Measurements from ENCODE around the gene CNOT1. TPM values are rescaled to one million over a fixed set of nuclear protein-coding genes. Genes with fewer than 3 reads are reported as not detected.
A peak's percentile ranks its signal among the peaks of the same experiment; 100 is the strongest.

The CNOT1 gene
- total RNA-seq, 1 experiment from 2014 or later: 219 TPM

DNA sequence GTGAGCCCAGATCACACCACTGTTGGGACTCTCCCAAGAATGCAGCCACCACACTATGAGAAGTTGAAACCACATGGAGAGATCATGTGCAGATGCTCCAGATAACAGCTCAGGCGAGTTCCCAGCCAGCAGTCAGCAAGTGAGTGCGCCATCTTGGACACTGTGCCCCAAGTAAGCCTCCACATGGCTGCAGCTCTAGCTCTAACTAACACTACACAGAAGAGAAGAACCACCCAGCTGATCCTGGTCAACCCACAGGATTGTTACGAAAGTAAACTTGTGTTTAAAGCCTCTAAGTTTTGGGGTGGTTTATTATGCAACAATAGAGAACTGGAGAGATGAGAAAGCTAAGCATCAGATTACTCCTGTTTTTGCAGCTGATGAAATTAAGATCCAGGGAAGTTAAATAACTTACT is 29.2 kb upstream of the CNOT1 start:
- Mint-ChIP-seq H3K4me1 (ENCODE audit: insufficient read depth, unreplicated experiment) (no peaks in the 10 kb centered on the region), H3K27ac (ENCODE audit: low read depth, unreplicated experiment) (no peak overlapping the region), H3K9me3 (ENCODE audit: unreplicated experiment) (no peaks in the 10 kb centered on the region), H3K4me3 (ENCODE audit: unreplicated experiment) (no peak overlapping the region), H3K27me3 (ENCODE audit: insufficient read depth, unreplicated experiment) (no peaks in the 10 kb centered on the region), H3K36me3 (ENCODE audit: insufficient read depth, unreplicated experiment) (no peaks in the 10 kb centered on the region)
- BruUV-seq (replicated peaks): no TSS peak
- intact Hi-C loops (cut with micrococcal nuclease): loop anchor here (10.0 kb wide), 1 partner anchor 534 kb away; the partner anchor contains the start of gene CFAP20
- DNase-seq (ENCODE audit: unreplicated experiment): peak; percentile 18
- TF ChIP-seq, protein P1, sequence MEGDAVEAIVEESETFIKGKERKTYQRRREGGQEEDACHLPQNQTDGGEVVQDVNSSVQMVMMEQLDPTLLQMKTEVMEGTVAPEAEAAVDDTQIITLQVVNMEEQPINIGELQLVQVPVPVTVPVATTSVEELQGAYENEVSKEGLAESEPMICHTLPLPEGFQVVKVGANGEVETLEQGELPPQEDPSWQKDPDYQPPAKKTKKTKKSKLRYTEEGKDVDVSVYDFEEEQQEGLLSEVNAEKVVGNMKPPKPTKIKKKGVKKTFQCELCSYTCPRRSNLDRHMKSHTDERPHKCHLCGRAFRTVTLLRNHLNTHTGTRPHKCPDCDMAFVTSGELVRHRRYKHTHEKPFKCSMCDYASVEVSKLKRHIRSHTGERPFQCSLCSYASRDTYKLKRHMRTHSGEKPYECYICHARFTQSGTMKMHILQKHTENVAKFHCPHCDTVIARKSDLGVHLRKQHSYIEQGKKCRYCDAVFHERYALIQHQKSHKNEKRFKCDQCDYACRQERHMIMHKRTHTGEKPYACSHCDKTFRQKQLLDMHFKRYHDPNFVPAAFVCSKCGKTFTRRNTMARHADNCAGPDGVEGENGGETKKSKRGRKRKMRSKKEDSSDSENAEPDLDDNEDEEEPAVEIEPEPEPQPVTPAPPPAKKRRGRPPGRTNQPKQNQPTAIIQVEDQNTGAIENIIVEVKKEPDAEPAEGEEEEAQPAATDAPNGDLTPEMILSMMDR (IDR thresholded peaks at IDR 0.05; ENCODE audit: unreplicated experiment): no peak
- CTCF ChIA-PET: interaction anchor here (0.6 to 2.5 kb wide), 5 partner anchors 15 to 321 kb away, joined by 3 to 7 read pairs (median 3); no protein-coding TSS in a partner anchor
- POLR2A ChIA-PET: no interaction called here

DNA sequence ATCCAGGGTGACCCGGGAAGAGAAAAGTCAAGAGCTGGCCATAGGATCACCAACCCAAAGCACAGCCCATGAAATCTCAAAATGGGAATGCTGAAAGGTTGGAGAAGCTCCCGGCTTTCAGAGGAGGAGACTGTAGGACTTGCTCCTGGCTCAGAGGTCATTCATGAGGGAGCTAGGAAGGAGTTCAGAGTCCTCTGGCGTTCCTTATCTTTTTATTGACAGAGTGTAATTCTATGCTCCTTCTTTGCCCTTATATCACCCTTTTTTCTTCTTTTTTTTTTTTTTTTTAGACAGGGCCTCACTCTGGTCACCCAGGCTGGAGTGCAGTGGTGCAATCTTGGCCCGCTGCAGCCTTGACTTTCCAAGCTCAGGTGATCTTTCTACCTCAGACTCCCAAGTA is 27.3 kb upstream of the CNOT1 start:
- no peak overlapping the region for H3K27ac Mint-ChIP-seq (ENCODE audit: low read depth, unreplicated experiment)
- no peaks in the 10 kb centered on the region for H3K27me3 Mint-ChIP-seq (ENCODE audit: insufficient read depth, unreplicated experiment)
- intact Hi-C loops (cut with micrococcal nuclease): loop anchor here (10.0 kb wide), 1 partner anchor 532 kb away; the partner anchor contains the start of gene CFAP20
- DNase-seq (ENCODE audit: unreplicated experiment): no peak
- no peak overlapping the region for H3K4me3 Mint-ChIP-seq (ENCODE audit: unreplicated experiment)
- no peaks in the 10 kb centered on the region for H3K36me3 Mint-ChIP-seq (ENCODE audit: insufficient read depth, unreplicated experiment)
- ChIA-PET CTCF (interaction anchor here (0.7 to 1.2 kb wide), 3 partner anchors 17 to 321 kb away, joined by 3 to 5 read pairs (median 5); no protein-coding TSS in a partner anchor), POLR2A (interaction anchor here (1.5 kb wide), 1 partner anchor 29 kb away, joined by 5 read pairs; no protein-coding TSS in a partner anchor)
- BruUV-seq (replicated peaks): no TSS peak
- TF ChIP-seq, protein P1 (IDR thresholded peaks at IDR 0.05; ENCODE audit: unreplicated experiment): no peak
- no peaks in the 10 kb centered on the region for H3K4me1 Mint-ChIP-seq (ENCODE audit: insufficient read depth, unreplicated experiment)
- no peaks in the 10 kb centered on the region for H3K9me3 Mint-ChIP-seq (ENCODE audit: unreplicated experiment)

DNA sequence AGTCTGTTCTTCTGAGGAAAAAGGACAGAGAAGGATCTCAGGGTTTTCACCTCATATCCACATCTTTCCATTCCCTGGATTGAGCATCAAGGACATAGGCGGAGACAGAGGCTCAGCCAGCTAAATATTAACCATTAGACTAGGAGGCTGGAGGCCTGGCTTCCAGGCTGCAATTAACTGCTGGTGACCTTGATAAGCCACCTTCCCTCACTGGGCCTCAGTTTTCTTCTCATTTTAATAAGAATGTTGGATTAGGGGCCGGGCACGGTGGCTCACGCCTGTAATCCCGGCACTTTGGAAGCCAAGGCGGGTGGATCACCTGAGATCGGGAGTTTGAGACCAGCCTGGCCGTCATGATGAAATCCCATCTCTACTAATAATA is 25.6 kb upstream of the CNOT1 start:
- Mint-ChIP-seq H3K9me3 (ENCODE audit: unreplicated experiment) (no peaks in the 10 kb centered on the region), H3K4me3 (ENCODE audit: unreplicated experiment) (no peak overlapping the region), H3K4me1 (ENCODE audit: insufficient read depth, unreplicated experiment) (no peaks in the 10 kb centered on the region), H3K27ac (ENCODE audit: low read depth, unreplicated experiment) (no peak overlapping the region), H3K27me3 (ENCODE audit: insufficient read depth, unreplicated experiment) (no peaks in the 10 kb centered on the region), H3K36me3 (ENCODE audit: insufficient read depth, unreplicated experiment) (no peaks in the 10 kb centered on the region)
- intact Hi-C loops (cut with micrococcal nuclease): loop anchor here (10.0 kb wide), 1 partner anchor 530 kb away; the partner anchor contains the start of gene CFAP20
- BruUV-seq (replicated peaks): no TSS peak
- ChIA-PET POLR2A (interaction anchor here (0.6 kb wide), 1 partner anchor 110 kb away, joined by 3 read pairs; no protein-coding TSS in a partner anchor), CTCF (interaction anchor here (0.6 to 1.4 kb wide), 3 partner anchors 16 to 143 kb away, joined by 3 to 5 read pairs (median 4); no protein-coding TSS in a partner anchor)
- TF ChIP-seq, protein P1 (IDR thresholded peaks at IDR 0.05; ENCODE audit: unreplicated experiment): no peak
- no peak for DNase-seq (ENCODE audit: unreplicated experiment)

DNA sequence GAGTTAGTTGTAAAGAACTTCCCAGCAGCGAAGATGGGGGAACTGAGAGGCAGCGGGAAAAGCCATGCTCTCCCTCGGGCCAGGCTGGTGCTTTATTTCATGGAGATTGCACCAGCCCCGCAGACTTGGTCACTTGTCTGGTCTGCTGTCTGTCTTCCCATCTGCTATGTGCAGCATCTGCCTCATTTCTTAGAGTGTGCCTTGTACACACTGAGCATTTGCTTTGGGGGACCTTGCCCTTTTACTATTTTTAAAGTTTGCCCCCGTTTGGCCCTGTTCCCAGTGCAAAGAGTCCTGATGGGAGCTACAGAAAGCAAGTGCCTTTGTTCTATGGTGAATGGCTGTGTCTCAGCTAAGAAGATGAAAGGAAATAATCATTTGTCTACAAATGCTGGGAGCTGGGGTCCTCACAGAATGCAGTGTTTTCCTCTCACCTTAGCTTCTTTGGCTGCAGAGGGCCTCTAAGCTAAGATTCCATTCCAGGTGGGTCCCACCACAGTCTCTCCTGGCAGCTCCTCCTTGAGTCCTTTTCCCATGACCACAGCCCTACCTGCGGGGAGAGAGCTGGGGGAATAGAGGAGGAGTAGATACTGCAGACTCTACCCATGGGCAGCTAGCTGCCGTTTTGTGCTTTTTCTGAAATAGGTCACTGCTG is 25.1 kb upstream of the CNOT1 start:
- POLR2A ChIA-PET: interaction anchor here (0.6 kb wide), 1 partner anchor 110 kb away, joined by 3 read pairs; no protein-coding TSS in a partner anchor
- DNase-seq (ENCODE audit: unreplicated experiment): no peak
- no peaks in the 10 kb centered on the region for H3K4me1 Mint-ChIP-seq (ENCODE audit: insufficient read depth, unreplicated experiment)
- intact Hi-C loops (cut with micrococcal nuclease): loop anchor here (10.0 kb wide), 1 partner anchor 530 kb away; the partner anchor contains the start of gene CFAP20
- H3K4me3 Mint-ChIP-seq (ENCODE audit: unreplicated experiment): no peak overlapping the region
- CTCF ChIA-PET: interaction anchor here (0.6 to 1.4 kb wide), 3 partner anchors 15 to 143 kb away, joined by 3 to 5 read pairs (median 4); no protein-coding TSS in a partner anchor
- H3K36me3 Mint-ChIP-seq (ENCODE audit: insufficient read depth, unreplicated experiment): no peaks in the 10 kb centered on the region
- no peaks in the 10 kb centered on the region for H3K27me3 Mint-ChIP-seq (ENCODE audit: insufficient read depth, unreplicated experiment)
- no peaks in the 10 kb centered on the region for H3K9me3 Mint-ChIP-seq (ENCODE audit: unreplicated experiment)
- no TSS peak for BruUV-seq (replicated peaks)
- H3K27ac Mint-ChIP-seq (ENCODE audit: low read depth, unreplicated experiment): no peak overlapping the region
- TF ChIP-seq, protein P1 (IDR thresholded peaks at IDR 0.05; ENCODE audit: unreplicated experiment): no peak

Measured in MCF 10A (cell line).